Measurements from ENCODE around the gene NAALADL2.

DNA sequence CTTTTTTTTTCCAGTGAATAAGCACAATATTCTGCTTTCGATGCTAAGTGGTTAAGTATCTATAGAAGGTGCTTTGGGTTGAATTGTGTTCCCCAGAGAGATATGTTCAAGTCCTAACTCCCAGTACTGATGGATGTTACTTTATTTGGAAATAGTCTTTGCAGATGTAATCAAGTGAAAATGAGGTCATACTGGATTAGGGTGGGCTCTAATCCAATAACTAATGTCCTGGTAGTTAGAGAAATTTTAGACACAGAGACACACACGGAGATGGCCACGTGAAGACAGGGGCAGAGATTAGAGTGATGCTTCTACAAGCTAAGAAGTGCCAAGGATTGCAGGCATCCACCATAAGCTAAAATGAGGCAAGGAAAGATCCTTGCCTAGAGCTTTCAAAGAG is 662.3 kb downstream of the NAALADL2 start:
- TF ChIP-seq TAF1 (conservative IDR thresholded peaks at IDR 0.05): no peak
- TF ChIP-seq, protein P1, sequence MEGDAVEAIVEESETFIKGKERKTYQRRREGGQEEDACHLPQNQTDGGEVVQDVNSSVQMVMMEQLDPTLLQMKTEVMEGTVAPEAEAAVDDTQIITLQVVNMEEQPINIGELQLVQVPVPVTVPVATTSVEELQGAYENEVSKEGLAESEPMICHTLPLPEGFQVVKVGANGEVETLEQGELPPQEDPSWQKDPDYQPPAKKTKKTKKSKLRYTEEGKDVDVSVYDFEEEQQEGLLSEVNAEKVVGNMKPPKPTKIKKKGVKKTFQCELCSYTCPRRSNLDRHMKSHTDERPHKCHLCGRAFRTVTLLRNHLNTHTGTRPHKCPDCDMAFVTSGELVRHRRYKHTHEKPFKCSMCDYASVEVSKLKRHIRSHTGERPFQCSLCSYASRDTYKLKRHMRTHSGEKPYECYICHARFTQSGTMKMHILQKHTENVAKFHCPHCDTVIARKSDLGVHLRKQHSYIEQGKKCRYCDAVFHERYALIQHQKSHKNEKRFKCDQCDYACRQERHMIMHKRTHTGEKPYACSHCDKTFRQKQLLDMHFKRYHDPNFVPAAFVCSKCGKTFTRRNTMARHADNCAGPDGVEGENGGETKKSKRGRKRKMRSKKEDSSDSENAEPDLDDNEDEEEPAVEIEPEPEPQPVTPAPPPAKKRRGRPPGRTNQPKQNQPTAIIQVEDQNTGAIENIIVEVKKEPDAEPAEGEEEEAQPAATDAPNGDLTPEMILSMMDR (IDR thresholded peaks at IDR 0.05; ENCODE audit: low read depth, low read length, missing input control): no peak
- TF ChIP-seq GABPA (IDR thresholded peaks at IDR 0.05 in 1 of 2, conservative IDR thresholded peaks at IDR 0.05 in 1 of 2): no peak
- TF ChIP-seq, protein P2, sequence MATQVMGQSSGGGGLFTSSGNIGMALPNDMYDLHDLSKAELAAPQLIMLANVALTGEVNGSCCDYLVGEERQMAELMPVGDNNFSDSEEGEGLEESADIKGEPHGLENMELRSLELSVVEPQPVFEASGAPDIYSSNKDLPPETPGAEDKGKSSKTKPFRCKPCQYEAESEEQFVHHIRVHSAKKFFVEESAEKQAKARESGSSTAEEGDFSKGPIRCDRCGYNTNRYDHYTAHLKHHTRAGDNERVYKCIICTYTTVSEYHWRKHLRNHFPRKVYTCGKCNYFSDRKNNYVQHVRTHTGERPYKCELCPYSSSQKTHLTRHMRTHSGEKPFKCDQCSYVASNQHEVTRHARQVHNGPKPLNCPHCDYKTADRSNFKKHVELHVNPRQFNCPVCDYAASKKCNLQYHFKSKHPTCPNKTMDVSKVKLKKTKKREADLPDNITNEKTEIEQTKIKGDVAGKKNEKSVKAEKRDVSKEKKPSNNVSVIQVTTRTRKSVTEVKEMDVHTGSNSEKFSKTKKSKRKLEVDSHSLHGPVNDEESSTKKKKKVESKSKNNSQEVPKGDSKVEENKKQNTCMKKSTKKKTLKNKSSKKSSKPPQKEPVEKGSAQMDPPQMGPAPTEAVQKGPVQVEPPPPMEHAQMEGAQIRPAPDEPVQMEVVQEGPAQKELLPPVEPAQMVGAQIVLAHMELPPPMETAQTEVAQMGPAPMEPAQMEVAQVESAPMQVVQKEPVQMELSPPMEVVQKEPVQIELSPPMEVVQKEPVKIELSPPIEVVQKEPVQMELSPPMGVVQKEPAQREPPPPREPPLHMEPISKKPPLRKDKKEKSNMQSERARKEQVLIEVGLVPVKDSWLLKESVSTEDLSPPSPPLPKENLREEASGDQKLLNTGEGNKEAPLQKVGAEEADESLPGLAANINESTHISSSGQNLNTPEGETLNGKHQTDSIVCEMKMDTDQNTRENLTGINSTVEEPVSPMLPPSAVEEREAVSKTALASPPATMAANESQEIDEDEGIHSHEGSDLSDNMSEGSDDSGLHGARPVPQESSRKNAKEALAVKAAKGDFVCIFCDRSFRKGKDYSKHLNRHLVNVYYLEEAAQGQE (IDR thresholded peaks at IDR 0.05): no peak
- no peak for TF ChIP-seq FOXA2 (IDR thresholded peaks at IDR 0.05)
- no peak for TF ChIP-seq NR2F2 (IDR thresholded peaks at IDR 0.05)
- no peak for TF ChIP-seq SP1 (IDR thresholded peaks at IDR 0.05)
- no peak for TF ChIP-seq RXRA (IDR thresholded peaks at IDR 0.05)
- TF ChIP-seq, protein P3, sequence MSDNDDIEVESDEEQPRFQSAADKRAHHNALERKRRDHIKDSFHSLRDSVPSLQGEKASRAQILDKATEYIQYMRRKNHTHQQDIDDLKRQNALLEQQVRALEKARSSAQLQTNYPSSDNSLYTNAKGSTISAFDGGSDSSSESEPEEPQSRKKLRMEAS (IDR thresholded peaks at IDR 0.05): no peak
- no peak for TF ChIP-seq EGR1 (IDR thresholded peaks at IDR 0.05; ENCODE audit: low read depth in 2 of 2)
- no peak for TF ChIP-seq YY1 (IDR thresholded peaks at IDR 0.05)
- TF ChIP-seq RAD21 (IDR thresholded peaks at IDR 0.05): no peak
- TF ChIP-seq, protein P4, sequence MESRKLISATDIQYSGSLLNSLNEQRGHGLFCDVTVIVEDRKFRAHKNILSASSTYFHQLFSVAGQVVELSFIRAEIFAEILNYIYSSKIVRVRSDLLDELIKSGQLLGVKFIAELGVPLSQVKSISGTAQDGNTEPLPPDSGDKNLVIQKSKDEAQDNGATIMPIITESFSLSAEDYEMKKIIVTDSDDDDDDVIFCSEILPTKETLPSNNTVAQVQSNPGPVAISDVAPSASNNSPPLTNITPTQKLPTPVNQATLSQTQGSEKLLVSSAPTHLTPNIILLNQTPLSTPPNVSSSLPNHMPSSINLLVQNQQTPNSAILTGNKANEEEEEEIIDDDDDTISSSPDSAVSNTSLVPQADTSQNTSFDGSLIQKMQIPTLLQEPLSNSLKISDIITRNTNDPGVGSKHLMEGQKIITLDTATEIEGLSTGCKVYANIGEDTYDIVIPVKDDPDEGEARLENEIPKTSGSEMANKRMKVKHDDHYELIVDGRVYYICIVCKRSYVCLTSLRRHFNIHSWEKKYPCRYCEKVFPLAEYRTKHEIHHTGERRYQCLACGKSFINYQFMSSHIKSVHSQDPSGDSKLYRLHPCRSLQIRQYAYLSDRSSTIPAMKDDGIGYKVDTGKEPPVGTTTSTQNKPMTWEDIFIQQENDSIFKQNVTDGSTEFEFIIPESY (IDR thresholded peaks at IDR 0.05): no peak

All from liver (tissue), 3 donors.